HFFc6 (cell line): ENCODE data around the gene INPPL1. TPM values are rescaled to one million over a fixed set of nuclear protein-coding genes. Genes with fewer than 3 reads are reported as not detected.

Source experiments
- DNase-seq: peaks from one replicate; pipeline ENCODE4 v3.0.0-alpha.2; 2018
- H3K27ac Mint-ChIP-seq: 2 replicates; pipeline ENCODE4 v1.8.0; 2020; ENCODE audit warnings: mild to moderate bottlenecking, mixed read lengths
- H3K27me3 Mint-ChIP-seq: 2 replicates; pipeline ENCODE4 v1.8.0; 2021; ENCODE audit warnings: mild to moderate bottlenecking, moderate library complexity, mixed read lengths; ENCODE audit not compliant: insufficient read depth
- H3K36me3 Mint-ChIP-seq: 2 replicates; pipeline ENCODE4 v1.8.0; 2021; ENCODE audit warnings: low read depth, mixed read lengths
- H3K4me1 Mint-ChIP-seq: 2 replicates; pipeline ENCODE4 v1.8.0; 2020; ENCODE audit warnings: low read depth, mixed read lengths
- H3K4me3 Mint-ChIP-seq: 2 replicates; pipeline ENCODE4 v1.8.0; 2020; ENCODE audit warnings: mild to moderate bottlenecking, moderate library complexity, mixed read lengths
- H3K9me3 Mint-ChIP-seq: 2 replicates; pipeline ENCODE4 v1.8.0; 2020; ENCODE audit warnings: mild to moderate bottlenecking, mixed read lengths
- total RNA-seq, 6 experiments: library from RNA; stranded (reverse); fragmentation: NEBNext Ultra II Directional; extraction: Animal tissue kit (Norgen Biotek cat#: 25700); gene quantifications; 2 replicates in 1 of 6; 3 replicates in 5 of 6; pipeline ENCODE4 v1.2.3, GENCODE V29; 2021
- TF ChIP-seq, protein P1 (sequence below): fragments of 200-600 bp; sonication (generic); IDR thresholded peaks from 2 replicates; pipeline ENCODE4 v1.5.0; 2021; ENCODE audit warnings: antibody characterized with exemption, mild to moderate bottlenecking

INPPL1 gene
- total RNA-seq, 6 experiments from 2014 or later: 181 to 228 (median 212) TPM

DNA sequence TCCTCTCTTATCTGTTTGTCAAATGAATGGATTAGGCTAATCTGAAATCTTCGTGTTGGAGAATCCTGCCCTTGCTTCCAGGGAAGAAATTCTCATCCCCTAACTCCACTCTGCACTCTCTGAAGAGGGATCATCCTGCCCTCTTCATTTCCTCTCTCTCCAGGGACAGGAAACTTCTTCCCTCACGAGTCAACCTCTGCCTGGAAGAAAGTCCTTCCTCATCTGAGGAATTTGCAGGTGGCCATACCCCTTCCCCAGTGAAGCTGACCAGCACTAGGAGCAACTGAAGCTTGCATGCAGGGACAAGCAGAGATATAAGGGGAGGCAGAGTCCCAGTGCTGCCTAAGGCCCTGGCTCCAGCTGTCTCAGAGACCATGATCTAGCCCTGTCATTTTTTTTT lies 23.0 kb downstream of the INPPL1 start:
- peaks cover 10% of the 10 kb centered on the region; the same call in 1 of the 2 replicates for H3K4me1 Mint-ChIP-seq

DNA sequence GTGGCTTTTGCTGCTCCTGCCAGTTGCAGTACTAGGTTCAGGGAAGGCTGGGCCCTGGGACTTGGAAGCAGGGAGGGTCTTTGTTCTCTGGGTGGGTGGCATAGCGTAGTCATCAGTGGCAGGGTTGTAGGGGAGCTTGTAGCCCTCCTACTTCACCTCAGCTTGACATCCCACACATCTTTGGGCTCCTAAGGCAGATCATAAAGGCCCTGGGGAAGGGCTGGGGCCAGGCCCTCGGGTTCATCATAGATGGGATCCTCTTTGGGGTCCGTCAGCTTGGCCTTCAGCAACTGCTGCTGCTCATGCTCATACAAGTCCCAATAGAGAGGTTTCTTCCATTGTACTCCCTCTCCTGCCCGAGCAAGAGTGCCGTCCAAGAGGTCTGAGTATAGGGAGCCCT lies 25.4 kb downstream of the INPPL1 start:
- Mint-ChIP-seq H3K36me3 (no peaks in the 10 kb centered on the region), H3K9me3 (no peaks in the 10 kb centered on the region; the same call in 1 of the 2 replicates), H3K27me3 (peaks cover 32% of the 10 kb centered on the region), H3K4me1 (no peaks in the 10 kb centered on the region), H3K4me3 (no peak overlapping the region), H3K27ac (no peak overlapping the region)
- no peak for DNase-seq
- TF ChIP-seq, protein P1, sequence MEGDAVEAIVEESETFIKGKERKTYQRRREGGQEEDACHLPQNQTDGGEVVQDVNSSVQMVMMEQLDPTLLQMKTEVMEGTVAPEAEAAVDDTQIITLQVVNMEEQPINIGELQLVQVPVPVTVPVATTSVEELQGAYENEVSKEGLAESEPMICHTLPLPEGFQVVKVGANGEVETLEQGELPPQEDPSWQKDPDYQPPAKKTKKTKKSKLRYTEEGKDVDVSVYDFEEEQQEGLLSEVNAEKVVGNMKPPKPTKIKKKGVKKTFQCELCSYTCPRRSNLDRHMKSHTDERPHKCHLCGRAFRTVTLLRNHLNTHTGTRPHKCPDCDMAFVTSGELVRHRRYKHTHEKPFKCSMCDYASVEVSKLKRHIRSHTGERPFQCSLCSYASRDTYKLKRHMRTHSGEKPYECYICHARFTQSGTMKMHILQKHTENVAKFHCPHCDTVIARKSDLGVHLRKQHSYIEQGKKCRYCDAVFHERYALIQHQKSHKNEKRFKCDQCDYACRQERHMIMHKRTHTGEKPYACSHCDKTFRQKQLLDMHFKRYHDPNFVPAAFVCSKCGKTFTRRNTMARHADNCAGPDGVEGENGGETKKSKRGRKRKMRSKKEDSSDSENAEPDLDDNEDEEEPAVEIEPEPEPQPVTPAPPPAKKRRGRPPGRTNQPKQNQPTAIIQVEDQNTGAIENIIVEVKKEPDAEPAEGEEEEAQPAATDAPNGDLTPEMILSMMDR: no peak

More for the DNA sequence above, 23.0 kb downstream of the INPPL1 start:
- Mint-ChIP-seq H3K27me3 (peaks cover 25% of the 10 kb centered on the region), H3K9me3 (no peaks in the 10 kb centered on the region), H3K36me3 (peaks cover 5% of the 10 kb centered on the region; the same call in 1 of the 2 replicates), H3K4me3 (no peak overlapping the region), H3K27ac (no peak overlapping the region)
- TF ChIP-seq, protein P1: no peak
- DNase-seq: no peak

DNA sequence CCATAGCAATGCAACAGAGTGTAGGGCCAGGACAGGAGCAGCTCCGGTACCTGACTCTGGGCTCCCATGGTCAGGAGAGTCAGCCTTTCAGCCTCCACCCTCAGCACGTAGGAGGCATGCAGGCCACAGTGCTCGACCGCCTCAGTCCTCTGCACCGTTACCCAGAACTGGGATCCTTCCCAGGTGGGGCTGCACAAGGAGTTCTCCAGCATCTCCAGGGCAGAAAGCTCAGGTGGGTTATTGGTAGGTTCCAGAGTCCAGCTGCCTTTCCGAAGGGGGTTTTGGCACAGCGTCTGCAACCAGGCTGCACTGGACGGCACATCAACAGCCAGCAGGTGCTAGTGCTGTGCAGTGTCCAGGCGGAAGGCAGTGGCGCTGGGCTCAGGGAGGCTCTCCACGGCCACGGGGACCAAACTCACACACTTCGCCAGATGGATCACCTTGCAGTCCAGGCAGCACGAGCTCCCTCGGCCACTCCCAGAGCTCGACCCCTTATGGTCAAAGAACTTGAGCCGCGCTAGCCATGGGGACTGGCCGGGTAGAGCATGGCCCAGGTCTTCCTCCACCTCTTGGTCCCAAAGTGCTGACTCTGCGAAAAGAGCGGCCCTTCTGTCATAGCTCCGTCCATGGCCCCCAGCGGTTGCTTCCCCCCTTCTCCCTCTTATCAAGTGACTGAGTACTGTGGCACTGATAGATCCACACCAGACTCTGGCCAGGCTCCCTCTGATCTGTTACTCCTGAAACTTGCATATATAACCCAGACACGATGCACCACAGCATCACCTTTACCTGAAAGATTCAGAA lies 26.3 kb downstream of the INPPL1 start:
- H3K9me3 Mint-ChIP-seq: no peaks in the 10 kb centered on the region; the same call in 1 of the 2 replicates
- H3K27me3 Mint-ChIP-seq: peaks cover 40% of the 10 kb centered on the region
- no peaks in the 10 kb centered on the region for H3K36me3 Mint-ChIP-seq
- H3K4me1 Mint-ChIP-seq: no peaks in the 10 kb centered on the region
- H3K4me3 Mint-ChIP-seq: no peak overlapping the region
- TF ChIP-seq, protein P1: no peak
- H3K27ac Mint-ChIP-seq: no peak overlapping the region
- DNase-seq: no peak

DNA sequence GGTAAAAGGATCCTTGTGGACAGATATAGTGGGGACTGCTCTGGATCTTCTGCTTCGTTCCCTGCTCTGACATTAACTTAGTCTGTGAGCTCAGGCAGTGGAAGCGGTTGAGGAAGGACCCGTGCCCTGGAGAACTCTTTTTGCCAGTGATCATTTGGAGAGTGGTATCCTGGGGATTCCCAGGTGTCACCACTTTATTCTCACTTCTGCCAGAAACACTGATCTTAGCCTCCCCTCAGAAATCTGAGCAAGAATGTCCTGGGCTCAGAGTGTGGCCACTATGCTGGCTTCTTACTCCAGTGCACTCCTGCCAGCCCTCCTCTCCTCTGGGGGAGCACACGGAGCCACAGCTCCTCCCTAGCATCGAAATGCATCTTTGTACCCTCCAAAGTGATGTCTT lies 27.0 kb downstream of the INPPL1 start:
- no peaks in the 10 kb centered on the region; the same call in 1 of the 2 replicates for H3K9me3 Mint-ChIP-seq
- no peak overlapping the region for H3K4me3 Mint-ChIP-seq
- H3K27ac Mint-ChIP-seq: no peak overlapping the region
- TF ChIP-seq, protein P1: no peak
- H3K36me3 Mint-ChIP-seq: no peaks in the 10 kb centered on the region
- H3K4me1 Mint-ChIP-seq: no peaks in the 10 kb centered on the region
- no peak for DNase-seq
- peaks cover 41% of the 10 kb centered on the region for H3K27me3 Mint-ChIP-seq

DNA sequence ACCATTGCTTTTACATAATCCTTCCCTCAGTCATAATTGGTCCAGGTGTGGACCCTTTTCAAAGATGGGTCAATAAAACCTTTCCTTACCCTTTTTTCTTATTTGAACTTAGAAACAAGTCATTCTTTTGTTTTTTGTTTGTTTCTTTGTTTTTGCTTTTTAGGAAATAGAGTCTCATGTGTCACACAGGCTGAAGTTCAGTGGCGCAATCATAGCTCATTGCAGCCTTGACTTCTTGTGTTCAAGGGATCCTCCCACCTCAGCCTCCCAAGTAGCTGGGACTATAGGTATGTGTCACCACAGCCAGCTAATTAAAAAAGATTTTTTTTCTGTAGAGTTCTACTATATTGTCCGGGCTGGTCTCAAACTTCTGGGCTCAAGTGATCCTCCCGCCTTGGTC lies 28.8 kb downstream of the INPPL1 start:
- no peaks in the 10 kb centered on the region; the same call in 1 of the 2 replicates for H3K9me3 Mint-ChIP-seq
- H3K27me3 Mint-ChIP-seq: peaks cover 41% of the 10 kb centered on the region
- H3K4me1 Mint-ChIP-seq: peaks cover 5% of the 10 kb centered on the region; the same call in 1 of the 2 replicates

More for the DNA sequence above, 28.8 kb downstream of the INPPL1 start:
- DNase-seq: no peak
- Mint-ChIP-seq H3K4me3 (no peak overlapping the region), H3K27ac (no peak overlapping the region), H3K36me3 (no peaks in the 10 kb centered on the region)
- TF ChIP-seq, protein P1: no peak
